ENCODE results near the gene KIAA1614.

The KIAA1614 gene

GRCh38 chr1:180906511-180906910, 6.2 kb upstream of the KIAA1614 start:
- no peak for DNase-seq (ENCODE audit: low read depth in 2 of 2, low spot score in 1 of 2)

GRCh38 chr1:180907313-180908055, 5.2 kb upstream of the KIAA1614 start:
- no peak for DNase-seq (ENCODE audit: low read depth in 2 of 2, low spot score in 1 of 2)

GRCh38 chr1:180908074-180908765, 4.5 kb upstream of the KIAA1614 start:
- no peak for DNase-seq (ENCODE audit: low read depth in 2 of 2, low spot score in 1 of 2)

GRCh38 chr1:180909005-180909414, 3.7 kb upstream of the KIAA1614 start:
- no peak for DNase-seq (ENCODE audit: low read depth in 2 of 2, low spot score in 1 of 2)

- DNase-seq (ENCODE audit: low read depth in 2 of 2, low spot score in 1 of 2): no peak
Measured at GRCh38 chr1:180909462-180909976, 3.2 kb upstream of the KIAA1614 start.

GRCh38 chr1:180911640-180912191, 981 bp upstream of the KIAA1614 start:
- DNase-seq (ENCODE audit: low read depth in 2 of 2, low spot score in 1 of 2): no peak

- no peak for DNase-seq (ENCODE audit: low read depth in 2 of 2, low spot score in 1 of 2)
Measured at GRCh38 chr1:180912211-180912800, 391 bp upstream of the KIAA1614 start.

- no peak for DNase-seq (ENCODE audit: low read depth in 2 of 2, low spot score in 1 of 2)
Measured at GRCh38 chr1:180915426-180915965, 2.8 kb downstream of the KIAA1614 start.

GRCh38 chr1:180916012-180916770, 3.5 kb downstream of the KIAA1614 start:
- DNase-seq (ENCODE audit: low read depth in 2 of 2, low spot score in 1 of 2): no peak

- DNase-seq (ENCODE audit: low read depth in 2 of 2, low spot score in 1 of 2): no peak
Measured at GRCh38 chr1:180916771-180917170, 4.1 kb downstream of the KIAA1614 start.

GRCh38 chr1:180917306-180918065, 4.8 kb downstream of the KIAA1614 start:
- DNase-seq (ENCODE audit: low read depth in 2 of 2, low spot score in 1 of 2): no peak

- no peak for DNase-seq (ENCODE audit: low read depth in 2 of 2, low spot score in 1 of 2)
Measured at GRCh38 chr1:180918519-180918918, 5.8 kb downstream of the KIAA1614 start.

GRCh38 chr1:180919183-180919700, 6.5 kb downstream of the KIAA1614 start:
- DNase-seq (ENCODE audit: low read depth in 2 of 2, low spot score in 1 of 2): no peak

- no peak for DNase-seq (ENCODE audit: low read depth in 2 of 2, low spot score in 1 of 2)
Measured at GRCh38 chr1:180920193-180920592, 7.5 kb downstream of the KIAA1614 start.

- DNase-seq (ENCODE audit: low read depth in 2 of 2, low spot score in 1 of 2): no peak
Measured at GRCh38 chr1:180920702-180921101, 8.0 kb downstream of the KIAA1614 start.

GRCh38 chr1:180921386-180921785, 8.7 kb downstream of the KIAA1614 start:
- no peak for DNase-seq (ENCODE audit: low read depth in 2 of 2, low spot score in 1 of 2)

GRCh38 chr1:180921891-180922630, 9.4 kb downstream of the KIAA1614 start:
- DNase-seq (ENCODE audit: low read depth in 2 of 2, low spot score in 1 of 2): no peak

GRCh38 chr1:180922631-180923015, 9.9 kb downstream of the KIAA1614 start:
- DNase-seq (ENCODE audit: low read depth in 2 of 2, low spot score in 1 of 2): no peak

All from stimulated activated CD8-positive, alpha-beta memory T cell treated with anti-CD3 and anti-CD28 coated beads, Interleukin-4, amount 100 ng/mL, for 1 hour (primary cell).